Astrocyte of the spinal cord (primary cell): ENCODE data around the gene C4orf54.
A peak's percentile ranks its signal among the peaks of the same experiment; 100 is the strongest.

Experiments used
- DNase-seq: peaks from one replicate; pipeline ENCODE4 v3.0.0; 2011; ENCODE audit warnings: low read depth, low spot score
- H3K4me3 ChIP-seq: 2 replicates; pipeline ENCODE4 v1.5.1; 2011; ENCODE audit warnings: low read depth, mild to moderate bottlenecking, low read length, moderate library complexity
- in situ Hi-C: cut with HindIII; loops from 2 replicates; pipeline ENCODE4 v1.10.0; 2017; ENCODE audit warnings: low sequenced_read_pairs
- TF ChIP-seq, protein P1 (sequence below): IDR thresholded peaks from 2 replicates; pipeline ENCODE4 v1.5.1; 2012; ENCODE audit warnings: low read depth, mild to moderate bottlenecking, low read length, inconsistent platforms

Gene C4orf54

DNA sequence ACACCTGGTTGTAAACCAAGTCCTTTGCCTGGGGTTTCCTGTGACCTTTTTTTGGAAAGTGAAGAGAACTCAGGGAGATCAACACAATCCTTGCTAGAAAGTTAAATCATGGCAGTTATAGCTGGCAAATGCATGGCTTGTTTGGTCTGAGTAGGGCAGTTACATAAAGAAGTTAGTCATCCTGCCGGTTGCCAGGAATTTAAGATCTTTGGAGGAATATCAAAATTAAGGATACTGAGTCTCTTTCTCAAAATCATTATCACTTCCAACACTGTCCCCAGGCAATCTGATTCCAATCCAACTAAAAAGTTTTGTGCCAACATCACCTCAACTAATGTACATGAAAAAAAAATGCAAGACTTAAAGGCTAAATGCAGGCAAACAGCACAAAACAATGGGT, 40.3 kb downstream of the C4orf54 start:
- no peak overlapping the region for H3K4me3 ChIP-seq
- no peak for DNase-seq
- in situ Hi-C loops = no loop called here
- TF ChIP-seq, protein P1, sequence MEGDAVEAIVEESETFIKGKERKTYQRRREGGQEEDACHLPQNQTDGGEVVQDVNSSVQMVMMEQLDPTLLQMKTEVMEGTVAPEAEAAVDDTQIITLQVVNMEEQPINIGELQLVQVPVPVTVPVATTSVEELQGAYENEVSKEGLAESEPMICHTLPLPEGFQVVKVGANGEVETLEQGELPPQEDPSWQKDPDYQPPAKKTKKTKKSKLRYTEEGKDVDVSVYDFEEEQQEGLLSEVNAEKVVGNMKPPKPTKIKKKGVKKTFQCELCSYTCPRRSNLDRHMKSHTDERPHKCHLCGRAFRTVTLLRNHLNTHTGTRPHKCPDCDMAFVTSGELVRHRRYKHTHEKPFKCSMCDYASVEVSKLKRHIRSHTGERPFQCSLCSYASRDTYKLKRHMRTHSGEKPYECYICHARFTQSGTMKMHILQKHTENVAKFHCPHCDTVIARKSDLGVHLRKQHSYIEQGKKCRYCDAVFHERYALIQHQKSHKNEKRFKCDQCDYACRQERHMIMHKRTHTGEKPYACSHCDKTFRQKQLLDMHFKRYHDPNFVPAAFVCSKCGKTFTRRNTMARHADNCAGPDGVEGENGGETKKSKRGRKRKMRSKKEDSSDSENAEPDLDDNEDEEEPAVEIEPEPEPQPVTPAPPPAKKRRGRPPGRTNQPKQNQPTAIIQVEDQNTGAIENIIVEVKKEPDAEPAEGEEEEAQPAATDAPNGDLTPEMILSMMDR = no peak

DNA sequence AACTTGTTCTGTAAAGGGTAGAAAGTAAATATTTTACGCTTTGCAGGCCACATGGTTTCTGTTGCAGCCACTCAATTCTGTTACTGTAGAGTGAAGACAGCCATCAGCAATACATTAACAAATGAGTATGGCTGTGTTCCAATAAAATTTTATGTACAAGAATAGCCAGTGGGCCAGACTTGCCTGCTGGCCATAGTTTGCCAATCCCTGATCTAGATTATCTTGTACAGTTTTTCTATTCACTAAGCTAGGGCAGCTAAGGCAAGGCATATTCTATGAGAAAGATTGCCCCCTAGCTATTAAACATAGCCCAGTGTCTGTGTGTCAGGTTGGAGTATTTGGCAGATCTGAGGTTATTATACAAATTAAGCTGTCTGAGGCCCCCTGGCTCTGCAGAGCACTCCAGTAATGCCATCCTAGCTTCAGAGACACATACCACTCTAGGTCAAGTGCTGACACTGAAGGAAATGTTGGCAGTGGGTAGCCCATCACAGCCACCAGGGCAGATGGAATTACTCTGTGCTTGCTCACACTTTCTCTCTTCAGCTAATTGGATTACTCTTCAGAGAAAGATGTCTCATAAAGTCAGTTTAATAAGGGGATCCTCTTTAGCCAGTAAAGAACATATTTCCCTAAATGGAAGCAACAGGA, 42.3 kb downstream of the C4orf54 start:
- TF ChIP-seq, protein P1 = no peak
- in situ Hi-C loops = no loop called here
- DNase-seq = no peak
- no peak overlapping the region for H3K4me3 ChIP-seq

DNA sequence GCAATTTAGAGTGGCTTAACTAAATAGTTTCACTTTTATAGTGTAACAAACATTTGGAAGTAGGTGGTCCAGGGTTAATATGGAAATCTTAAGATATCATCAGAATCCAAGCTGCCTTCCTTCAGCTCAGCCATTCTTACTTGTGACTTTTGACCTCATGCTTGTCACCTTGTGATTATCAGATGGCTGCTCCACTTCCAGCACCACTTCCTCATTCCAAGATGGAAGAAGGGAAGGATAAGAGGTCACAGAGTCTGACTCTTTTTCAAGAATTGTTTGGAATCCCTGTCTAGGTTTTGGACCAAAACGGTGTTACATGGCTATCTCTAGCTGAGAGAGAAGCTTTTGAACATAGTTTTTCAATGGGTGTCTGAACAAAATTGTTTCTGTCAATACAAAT, 43.1 kb downstream of the C4orf54 start:
- no peak for DNase-seq
- TF ChIP-seq, protein P1 = no peak
- in situ Hi-C loops = no loop called here
- H3K4me3 ChIP-seq = no peak overlapping the region

DNA sequence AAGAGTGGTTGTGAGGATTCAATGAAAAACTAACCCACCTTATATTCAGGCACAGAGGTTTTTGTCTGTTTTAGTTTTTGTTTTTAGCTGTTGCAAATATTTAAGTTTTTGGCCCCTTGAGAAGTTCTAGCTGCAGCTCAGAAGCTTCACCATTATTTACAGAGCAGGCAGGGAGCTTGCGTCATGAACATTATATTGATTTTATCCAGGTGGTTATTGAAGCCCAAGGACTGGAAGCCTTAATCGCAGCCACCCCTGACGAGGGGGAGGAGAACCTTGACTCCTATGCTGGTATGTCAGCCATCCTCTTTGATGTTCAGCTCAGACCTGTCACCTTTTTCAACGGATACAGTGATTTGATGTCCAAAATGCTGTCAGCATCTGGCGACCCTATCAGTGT, 44.9 kb downstream of the C4orf54 start:
- TF ChIP-seq, protein P1 = no peak
- no peak for DNase-seq
- H3K4me3 ChIP-seq = no peak overlapping the region
- in situ Hi-C loops = no loop called here

DNA sequence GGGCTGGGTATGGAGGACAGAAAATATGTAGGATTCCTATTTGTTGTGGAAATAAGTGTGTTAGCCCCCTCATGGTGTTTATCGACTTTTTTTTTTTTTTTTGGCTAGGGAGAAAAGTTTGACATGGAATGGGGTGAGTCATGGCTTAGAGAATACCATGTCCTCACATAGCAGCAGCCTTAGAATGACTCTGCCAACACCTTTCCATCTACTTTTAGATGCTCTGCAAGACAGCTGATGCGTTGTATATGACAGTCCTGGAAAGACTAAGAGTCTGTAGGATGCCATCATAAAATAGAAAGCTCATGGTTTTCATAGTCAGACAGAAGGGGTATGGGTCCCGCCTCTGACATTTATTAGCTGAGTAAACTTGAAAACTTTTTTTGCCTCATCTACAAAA, 45.3 kb downstream of the C4orf54 start:
- DNase-seq = no peak
- in situ Hi-C loops = no loop called here
- no peak overlapping the region for H3K4me3 ChIP-seq
- TF ChIP-seq, protein P1 = no peak

DNA sequence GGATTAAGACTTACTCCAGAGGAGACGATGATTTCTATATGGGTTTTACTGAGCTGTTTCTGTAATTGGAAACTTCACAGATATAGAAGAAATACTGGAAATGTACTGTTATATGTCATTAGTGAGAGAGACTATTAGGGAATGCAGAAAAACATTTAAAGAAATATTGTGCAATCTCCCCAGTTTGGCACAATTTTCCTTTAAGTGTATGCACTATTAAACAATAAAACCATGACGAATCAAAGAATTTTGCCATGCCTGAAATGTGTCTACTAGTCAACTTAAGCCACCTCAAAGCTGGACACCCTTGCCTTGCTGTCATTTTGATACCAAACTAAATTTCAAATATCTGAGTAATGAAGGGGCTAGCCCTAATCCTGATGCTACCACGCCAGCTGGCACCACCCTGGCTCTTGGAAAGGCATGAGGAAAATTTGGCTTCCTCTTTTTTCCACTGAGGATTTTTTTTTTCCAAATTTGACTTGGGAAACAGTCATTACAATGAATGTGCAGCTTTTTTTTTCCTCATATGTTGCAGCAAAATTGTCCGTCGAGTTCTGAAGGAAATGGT, 46.9 kb downstream of the C4orf54 start:
- peak; percentile 10 for DNase-seq
- in situ Hi-C loops = no loop called here
- TF ChIP-seq, protein P1 = no peak
- H3K4me3 ChIP-seq = no peak overlapping the region
